GM21529 (cell line): ENCODE results near the gene FILIP1.

Source experiments
- ATAC-seq: cut with Tn5 transposase; IDR thresholded peaks from one replicate; pipeline ENCODE4 v1.9.1; 2021; ENCODE audit not compliant: unreplicated experiment

Gene FILIP1

DNA sequence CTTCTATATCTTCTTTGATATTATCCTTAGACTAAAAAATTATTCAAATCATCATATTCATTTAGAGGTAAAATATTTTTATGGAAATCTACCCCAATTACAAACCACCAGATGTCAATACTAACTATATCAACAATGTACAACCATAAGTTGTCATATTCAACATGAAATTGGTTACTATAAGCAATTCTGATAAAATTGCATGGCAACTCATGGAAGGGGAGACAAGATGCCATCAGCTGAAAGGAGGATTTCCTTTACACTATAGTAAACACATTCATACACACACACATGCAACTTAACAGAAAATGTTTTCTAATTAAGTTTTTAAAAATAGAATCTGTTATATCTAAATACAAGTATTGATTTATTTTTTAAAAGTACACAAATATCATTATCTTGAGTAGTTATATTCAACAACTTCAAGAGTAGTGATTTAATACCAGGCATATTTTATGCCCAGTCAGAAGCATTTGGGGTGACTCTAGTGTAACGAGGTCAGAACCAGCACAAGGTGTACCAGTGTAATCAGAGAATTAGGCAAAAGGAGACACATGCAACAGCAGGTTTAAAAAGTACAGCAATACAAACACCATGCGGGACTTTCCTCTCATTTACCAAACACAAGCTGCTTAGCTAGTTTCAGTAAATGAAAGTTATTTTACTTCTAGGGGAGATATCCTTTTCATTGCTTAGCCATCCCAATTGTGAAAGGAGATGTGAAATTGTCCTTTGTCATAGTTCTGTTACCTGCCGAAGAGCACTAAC lies 1.0 kb downstream of the FILIP1 start:
- ATAC-seq, result peak; percentile 35

DNA sequence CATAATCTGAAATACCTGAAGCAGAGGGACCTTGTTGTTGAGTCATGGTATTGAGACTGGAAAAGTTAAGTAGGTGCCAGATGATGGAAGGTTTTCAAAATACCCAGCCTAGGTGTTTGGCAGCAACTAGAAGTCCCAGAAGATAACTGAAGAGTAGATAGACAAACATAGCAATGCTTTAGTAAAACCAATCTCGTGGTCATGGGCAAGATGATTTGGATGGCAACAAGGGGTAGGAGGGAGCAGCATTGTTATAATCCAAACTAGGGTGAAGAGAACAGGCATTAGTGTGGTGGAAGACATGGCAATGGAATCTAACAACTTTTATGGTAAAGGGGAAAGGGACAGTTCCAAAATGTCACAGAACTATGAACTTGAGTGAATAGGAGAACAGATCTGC lies 2.3 kb downstream of the FILIP1 start:
- ATAC-seq, result no peak

DNA sequence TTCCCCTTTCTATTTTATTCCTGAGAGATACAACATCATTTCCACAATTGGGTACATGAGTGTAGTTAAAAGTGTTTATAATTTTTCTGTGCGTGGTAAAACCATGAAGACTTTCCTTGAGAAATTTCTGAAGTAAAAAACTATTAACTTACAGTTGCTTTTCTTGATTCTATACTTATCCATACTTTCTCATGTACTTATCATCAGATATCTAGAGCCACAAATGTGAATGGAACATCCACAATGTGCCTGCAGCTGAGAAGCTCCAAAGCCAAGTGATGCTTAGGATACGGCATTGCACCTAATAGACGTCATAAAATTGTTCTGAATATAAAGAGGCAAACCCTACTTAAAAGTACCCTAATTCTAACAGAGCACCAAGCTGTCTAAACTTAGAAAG lies 2.9 kb downstream of the FILIP1 start:
- no peak for ATAC-seq

DNA sequence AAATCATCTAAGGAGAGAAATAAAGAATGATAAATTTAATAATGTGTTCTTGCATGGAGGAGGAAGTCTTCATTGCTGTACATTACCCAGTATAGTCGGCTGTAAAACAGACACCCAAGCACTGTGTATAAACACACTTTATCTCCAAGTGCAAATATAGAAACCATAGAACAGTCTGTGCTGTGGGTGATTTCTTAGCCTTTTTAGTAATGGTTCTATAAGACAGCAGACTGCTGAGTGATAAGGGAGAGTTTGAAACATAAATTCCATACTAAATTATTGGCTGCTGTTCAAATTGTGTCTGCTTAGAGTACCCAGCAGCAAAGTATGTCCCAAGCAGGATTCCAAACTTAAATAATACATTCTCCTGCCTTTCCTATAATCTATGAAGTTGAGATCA lies 4.6 kb downstream of the FILIP1 start:
- ATAC-seq, result no peak

DNA sequence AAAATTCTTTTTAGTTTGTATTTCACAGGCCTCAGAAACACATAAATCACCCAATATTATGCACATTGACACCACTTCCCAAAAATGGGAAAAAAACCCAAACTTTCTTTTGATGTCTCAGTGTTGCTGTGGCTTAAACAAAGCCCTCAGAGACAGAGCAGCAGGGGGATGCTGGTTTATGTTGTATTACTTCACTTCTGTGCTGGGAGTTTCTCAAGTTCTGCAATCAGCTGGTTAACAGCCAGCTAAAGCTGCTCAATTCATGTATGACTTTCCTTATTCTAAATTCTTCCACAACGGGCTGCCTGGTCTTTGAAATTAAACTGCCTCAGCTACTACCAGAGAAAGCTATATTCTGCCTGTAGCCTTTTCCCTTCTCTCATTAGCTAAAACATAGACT lies 5.6 kb downstream of the FILIP1 start:
- ATAC-seq, result no peak

DNA sequence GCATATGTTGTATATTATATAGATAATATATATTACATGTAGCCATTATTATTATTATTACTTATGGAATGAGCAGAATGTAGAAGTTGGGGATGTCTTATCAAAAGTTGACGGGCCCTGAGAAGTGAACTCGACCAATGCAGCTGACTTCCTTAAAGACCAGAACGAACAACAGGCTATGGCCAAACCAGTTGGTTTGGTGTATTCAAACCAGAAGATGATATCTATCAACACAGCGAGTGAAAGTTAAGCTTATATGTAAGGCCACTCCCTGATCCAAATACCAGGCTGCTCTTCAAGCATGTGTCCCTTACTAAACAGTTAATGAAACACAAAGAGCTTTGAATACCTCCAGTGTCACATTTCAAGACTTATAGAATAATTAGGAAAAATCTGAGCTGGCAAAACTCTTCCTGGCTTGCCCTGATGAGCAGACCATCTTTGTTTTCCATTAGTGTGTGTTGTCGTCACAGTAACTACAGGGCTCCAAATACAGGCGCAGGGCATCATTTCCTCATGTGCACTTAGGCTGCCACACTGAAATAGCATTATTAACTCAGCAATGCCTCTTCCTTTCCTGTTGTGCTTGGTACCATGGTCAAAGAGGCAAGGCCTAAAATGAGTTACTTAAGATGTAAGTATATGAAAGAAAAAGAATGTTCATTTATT lies 6.6 kb downstream of the FILIP1 start:
- ATAC-seq, result no peak

DNA sequence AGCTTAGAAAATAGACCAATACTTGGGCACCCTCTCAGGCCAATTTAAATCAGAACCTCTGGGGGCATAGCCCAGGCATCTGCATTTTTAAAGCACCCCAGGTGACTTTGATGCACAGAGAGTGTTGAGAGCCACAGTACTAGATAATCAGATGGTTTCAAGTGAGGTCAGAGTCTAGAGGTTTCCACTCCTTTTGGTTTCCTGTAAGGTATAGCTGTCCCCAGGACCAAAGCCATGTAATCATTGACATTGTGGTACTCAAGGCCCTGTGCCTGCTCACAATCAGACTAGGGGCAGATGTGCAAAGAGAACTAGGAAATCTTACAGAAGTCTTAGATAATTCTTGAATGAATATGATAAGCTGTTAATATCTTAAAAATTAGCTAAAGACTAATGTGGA lies 9.1 kb downstream of the FILIP1 start:
- ATAC-seq, result peak; percentile 81

DNA sequence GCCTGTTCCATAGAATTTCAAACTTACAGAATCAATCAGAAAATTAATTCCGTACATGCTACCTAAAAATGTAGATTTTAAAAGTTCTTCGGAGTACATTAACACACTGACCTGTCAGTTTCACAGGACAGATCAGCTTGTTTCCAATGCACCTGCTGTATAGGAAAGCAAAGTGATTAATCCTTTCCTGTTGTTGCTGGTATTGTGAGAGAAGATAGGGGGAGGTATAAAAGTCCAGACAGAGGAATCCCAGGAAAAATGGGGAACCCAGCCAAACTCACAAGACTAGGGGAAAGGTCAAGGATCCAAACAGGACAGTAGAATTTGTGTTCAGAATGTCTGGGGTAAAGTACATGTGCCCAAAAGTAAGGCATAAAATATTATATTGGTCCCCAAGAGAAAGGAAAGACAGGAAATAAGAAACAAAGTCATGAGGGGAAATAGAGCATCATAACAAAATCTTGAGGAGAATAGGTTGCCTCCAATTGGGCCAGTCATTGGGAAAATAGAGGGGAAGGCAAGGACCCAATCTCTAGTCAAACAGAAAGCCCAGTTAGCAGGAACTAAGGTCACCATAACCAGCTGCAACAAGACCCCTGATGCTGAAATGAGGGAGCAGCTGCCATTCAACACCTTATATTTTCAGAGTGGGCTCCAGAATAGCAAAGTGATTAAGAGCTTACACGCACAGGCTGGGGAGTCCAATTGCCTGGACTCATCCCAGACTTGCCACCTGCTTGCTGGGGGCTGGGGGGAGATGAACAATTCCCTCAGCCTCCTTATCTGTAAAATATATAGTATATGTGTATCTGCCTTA lies 10.3 kb downstream of the FILIP1 start:
- no peak for ATAC-seq

DNA sequence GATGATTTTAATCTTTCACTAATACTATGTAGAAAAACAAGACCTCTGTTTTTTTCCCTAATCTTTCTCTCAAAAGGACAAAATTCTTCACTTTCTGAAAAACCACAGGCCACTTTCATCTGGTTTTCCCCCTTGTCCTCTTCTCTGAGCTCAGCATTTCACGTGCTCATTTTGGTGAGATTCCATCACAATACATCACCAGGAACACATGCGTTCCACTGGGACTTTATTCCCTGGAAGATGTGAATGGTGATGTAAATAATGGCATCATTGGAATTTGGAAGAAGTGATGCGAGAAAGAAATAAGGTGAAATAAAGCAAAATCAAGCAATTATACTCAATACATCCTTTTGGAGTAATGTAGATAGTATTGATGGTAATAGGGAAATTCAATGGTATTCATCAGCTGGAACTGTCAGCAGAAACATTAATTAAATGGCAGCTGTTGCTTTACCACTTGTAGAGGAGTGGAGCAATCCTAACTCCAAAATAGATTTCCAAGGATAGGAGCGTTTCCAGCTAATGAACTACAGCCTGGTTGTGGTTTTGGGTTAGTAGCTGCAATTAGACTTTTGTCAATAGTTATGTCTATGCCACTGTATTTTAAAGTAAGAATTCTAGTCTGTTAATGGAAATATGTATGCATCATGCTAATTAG lies 11.5 kb downstream of the FILIP1 start:
- ATAC-seq, result no peak

DNA sequence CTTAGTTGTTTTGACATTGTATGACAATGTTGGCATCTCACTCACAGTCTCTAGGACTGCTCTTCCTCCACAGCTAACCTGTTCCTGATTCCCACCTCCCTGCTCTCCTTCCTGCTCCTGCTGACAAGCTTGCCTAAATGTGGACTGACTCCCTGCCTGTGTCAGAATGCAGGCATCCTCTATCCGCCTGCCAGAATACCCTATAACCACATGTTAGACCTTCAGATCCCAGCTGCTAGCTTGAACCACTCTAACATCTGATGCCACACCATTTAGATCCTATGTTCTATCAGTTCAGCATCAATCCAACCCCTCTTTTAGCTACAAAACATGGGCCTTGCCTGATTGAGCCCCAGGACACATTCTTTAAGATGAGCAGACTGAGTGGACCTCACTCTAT lies 12.2 kb downstream of the FILIP1 start:
- no peak for ATAC-seq

DNA sequence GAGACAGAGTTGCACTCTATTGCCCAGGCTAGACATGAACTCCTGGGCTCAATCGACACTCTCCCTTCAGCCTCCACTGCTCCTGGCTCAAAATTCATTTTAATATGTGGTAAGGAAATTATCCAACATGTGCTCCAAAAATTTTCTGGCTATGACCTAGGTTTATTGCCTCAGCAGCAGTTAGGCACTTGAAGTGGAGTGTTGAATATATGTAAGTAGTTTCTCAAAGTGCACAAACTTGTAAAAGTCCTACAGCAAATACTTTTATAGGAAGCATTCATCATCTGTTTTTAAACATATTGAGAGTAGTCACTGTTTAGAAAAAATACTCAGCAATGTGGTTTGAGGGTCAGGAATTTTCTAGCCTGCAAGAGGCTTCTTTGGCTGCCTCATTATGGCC lies 13.2 kb downstream of the FILIP1 start:
- no peak for ATAC-seq

DNA sequence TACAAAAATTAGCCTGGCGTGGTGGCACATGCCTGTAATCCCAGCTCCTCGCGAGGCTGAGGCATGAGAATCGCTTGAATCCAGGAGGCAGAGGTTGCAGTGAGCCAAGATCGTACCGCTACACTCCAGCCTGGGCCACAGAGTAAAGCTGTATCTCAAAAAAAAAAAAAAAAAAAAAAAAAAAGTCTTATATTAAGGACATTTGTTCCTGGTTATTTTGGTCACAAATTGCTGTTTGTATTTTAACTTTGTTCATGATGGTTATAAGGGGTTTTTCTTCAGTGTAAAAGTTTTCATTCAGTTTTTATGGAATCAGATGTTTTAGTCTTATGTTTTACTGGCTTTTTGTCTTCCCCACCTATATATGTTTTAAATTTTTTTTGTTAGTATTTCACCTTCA lies 13.9 kb downstream of the FILIP1 start:
- no peak for ATAC-seq

DNA sequence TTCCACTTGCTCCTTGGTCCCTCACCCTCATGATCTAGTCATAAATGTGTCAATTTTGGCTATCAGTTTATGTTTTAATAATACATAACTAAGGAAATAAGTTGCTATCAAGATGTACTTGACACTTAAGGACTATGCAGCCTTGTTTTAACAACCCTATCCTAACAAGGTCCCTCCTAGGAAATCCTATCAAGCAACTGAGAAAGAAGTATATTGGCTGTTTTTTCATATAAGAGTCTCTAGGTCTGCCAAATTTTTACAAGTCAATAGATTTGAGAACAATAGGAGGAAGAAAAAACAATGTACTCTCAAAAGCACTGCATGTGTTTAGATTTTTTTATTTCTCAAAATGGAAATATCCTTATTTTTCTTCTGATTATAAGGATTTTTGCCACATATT lies 14.7 kb downstream of the FILIP1 start:
- ATAC-seq, result no peak

DNA sequence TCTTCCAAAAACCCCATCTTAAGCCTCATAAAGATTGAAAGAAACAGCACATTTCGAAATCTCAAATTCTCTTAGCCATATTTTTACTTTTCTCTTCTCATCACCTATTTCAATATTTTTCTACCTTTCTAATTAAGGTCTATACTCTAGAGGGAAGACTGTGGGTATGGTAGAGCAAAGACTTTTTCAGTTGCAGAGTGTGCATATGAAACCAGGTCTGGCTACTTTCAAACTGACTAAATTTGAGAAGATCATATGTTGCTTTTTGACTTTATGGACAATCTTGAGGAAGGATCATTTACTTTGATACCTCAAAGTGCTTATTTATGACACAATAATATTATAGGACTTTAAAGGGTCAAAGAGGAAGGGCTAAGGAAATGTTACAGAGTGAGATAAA lies 20.7 kb downstream of the FILIP1 start:
- peak; percentile 94 for ATAC-seq

DNA sequence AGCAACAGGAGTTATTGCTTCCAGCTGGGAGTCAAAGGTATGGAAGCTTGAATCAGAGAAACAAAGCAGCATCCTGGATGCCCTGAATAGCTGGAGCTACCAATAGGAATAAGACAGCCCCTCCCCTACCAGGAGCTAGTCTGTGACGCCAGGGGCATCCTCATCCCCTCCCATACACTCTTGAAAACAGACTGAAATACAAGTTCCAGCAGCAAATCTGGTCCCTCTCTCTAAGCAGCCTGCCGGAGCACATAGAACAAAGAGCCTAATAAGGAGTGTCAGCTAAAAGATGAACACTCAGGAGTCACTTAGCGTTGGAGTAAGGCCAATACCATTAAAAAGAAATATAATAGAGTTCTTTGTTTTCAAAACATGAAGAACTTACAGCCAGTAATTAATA lies 25.6 kb downstream of the FILIP1 start:
- no peak for ATAC-seq

DNA sequence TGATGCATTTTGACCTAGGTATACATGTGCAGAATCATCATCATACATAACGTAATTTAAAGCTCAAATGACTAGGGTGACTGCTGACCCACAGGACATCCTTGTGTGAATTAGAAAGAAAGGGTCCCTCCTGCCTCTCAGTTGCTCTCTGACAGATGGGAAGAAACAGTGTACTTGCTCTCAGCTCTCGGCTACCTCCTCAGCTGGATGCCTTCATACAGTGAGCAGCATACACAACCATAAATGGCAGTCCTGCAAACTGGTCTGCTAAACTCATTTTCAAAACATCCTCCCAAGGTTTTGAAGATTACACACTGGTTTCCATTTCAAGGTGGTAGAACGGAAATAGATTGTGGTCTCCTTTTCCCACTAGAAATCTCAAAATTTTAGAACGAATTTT lies 26.3 kb downstream of the FILIP1 start:
- no peak for ATAC-seq

DNA sequence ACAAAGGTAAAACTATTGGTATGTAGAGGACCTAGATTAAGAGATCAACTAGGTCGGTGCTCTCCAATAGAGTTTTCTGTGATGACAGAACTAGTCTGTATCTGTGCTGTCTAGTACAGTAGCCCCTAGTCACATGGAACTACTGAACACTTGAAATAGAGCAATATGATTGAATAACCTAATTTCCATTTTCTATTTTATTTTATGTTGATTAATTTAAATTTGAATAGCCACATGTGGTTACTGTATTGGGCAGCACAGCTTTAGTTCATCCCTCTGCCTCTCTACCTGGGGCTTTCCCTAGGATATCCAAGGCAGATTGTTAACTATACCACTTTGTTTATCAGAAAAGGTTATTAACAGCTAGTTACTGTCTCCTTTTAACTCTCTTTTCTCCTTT lies 27.0 kb downstream of the FILIP1 start:
- no peak for ATAC-seq

DNA sequence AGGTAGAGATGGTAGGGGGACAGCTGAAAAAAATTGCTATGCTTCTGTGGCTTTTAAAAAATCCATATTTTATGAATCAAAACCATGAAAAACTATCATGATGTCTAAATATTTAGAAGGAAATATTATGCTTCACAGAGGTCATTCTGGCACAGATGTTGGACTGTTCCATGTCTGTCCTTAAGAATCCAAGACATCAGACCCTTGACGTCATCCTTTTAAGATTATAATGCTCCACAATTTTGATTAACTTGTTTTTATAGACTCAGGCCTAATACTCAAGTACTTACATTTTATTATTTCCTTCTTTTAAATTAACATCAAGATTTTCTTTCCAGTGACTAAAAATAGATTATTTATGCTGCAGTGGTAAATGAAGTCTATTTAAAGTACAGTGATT lies 29.7 kb downstream of the FILIP1 start:
- no peak for ATAC-seq

DNA sequence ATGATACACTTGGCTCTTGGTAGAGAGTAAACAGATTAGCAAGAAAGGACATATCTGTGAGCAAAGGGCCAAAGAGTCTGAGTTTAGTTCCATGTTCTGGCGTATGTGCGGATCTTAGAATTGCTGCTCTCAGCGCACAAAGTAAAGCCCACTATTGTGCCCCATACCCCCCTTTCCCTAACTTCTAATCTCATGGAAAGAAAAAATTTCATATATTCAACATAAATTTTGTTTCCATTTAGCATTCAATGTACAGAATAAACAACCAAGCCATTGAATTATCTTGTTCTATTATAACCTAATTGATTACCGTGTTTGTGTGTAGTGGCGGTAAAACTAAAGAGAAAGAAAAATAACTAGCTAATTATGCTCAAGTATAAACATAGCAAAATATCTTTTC lies 30.5 kb downstream of the FILIP1 start:
- no peak for ATAC-seq

DNA sequence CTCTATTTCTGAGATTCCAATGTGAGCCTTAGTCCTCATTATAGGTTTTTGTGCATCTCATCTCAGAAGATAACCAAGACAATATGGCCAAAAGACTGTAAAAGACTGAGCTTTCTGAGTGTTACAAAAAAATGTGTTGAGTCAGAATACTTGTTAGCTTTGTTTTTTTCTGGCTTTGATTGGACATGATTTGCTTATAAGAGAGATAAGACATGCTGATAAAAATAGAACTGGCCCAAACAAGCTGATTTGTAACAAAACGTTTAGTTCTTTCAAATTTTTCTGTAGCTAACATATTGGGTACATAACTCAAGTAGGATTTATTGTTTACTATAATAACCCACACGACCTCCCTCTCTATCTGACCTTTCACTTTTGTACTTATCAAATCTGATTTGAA lies 32.9 kb downstream of the FILIP1 start:
- ATAC-seq, result no peak

DNA sequence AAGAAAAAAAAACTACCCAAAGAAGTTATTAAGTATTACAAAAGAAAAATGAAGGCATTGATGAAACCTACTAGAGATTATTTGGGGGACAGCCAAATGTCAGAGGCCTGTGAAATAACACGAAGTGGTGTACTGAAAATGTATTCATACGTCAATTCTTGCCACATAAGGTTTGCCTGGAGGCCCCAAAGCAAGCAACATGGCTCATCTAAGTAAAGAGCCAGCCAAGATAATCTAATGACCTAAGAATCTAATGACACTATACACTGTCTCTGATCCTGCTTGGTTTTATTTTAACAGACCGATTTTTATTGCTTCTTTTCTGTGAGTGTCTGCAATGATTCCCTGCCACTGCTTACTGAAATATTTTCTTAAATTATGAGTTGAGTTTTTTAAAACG lies 34.7 kb downstream of the FILIP1 start:
- no peak for ATAC-seq

DNA sequence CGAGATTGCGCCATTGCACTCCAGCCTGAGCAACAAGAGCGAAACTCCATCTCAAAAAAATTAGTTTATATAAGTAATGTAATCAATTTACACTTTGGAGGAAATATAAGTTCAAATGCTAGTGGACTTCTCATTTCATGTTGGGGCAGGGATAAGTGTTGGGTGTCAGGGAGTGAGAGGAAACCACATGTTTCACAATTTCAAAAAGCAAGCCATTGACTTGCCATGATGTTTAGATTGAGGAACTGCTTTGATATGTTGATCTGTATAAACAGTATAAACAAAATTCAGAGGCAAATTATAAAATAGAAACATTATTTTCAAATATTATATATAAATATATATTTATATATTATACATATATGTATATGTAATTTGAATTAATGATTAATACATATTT lies 42.7 kb downstream of the FILIP1 start:
- ATAC-seq, result no peak
